K562 (cell line): ENCODE results near the gene ELOB. TPM values are rescaled to one million over a fixed set of nuclear protein-coding genes. Genes with fewer than 3 reads are reported as not detected.

Experiments
- ATAC-seq: fragments of 200-7000 bp; cut with Tn5 transposase; 3 replicates; pipeline ENCODE4 v1.9.1; 2020; ENCODE audit warnings: moderate library complexity
- BruUV-seq: library from RNA; stranded (reverse); fragments of 400-500 nt; replicated peaks from 2 replicates; lab custom pipeline; 2021; lab: Mats Ljungman, UMichigan
- CTCF ChIA-PET: fragments of 300-600 bp; formaldehyde crosslinking; extraction: SDS; loops from one replicate; lab custom pipeline; 2021; ENCODE audit warnings: low intra/inter-chr PET ratio; lab: Yijun Ruan, JAX
- POLR2A ChIA-PET: fragments of 300-600, 350-650 bp; sonication (Branson Sonifier 250); formaldehyde crosslinking; extraction: SDS; loops from one replicate; lab custom pipeline; 2021; ENCODE audit warnings: antibody characterized with exemption, inconsistent platforms; lab: Yijun Ruan, JAX
- DNase-seq, 4 experiments: peaks; one replicate each; pipeline versions ENCODE4 v3.0.0 to v3.0.0-alpha.2; 2011 to 2018; ENCODE audit warnings: low spot score in 3 of 4, mixed read lengths in 3 of 4; ENCODE audit errors: extremely low read depth in 1 of 4
- FAIRE-seq: peaks from 2 replicates; lab custom pipeline; 2011; peaks lifted over from hg19 to GRCh38; lab: Jason Lieb, UNC
- H2AFZ ChIP-seq: 2 replicates; pipeline ENCODE4 v1.6.0; 2011; ENCODE audit warnings: low read depth, low read length, control low read depth, inconsistent platforms
- H3K27ac ChIP-seq: fragments of 200-600 bp; 3 replicates; pipeline ENCODE4 v1.8.0; 2011; ENCODE audit warnings: low read depth, mild to moderate bottlenecking, control low read depth, inconsistent platforms, low read length, moderate library complexity, mixed read lengths; ENCODE audit errors: extremely low read depth
- H3K27me3 ChIP-seq, 2 experiments: fragments of 300-600 bp in 1 of 2; 2 replicates in 1 of 2; 3 replicates in 1 of 2; pipeline versions ENCODE4 v1.6.0 to v1.8.0; 2011; ENCODE audit warnings: inconsistent platforms in 2 of 2, low read length in 2 of 2, mild to moderate bottlenecking in 1 of 2, mixed read lengths in 1 of 2, moderate library complexity in 1 of 2; ENCODE audit not compliant: control insufficient read depth in 2 of 2, insufficient read depth in 2 of 2
- H3K36me3 ChIP-seq: fragments of 300-600 bp; 3 replicates; pipeline ENCODE4 v1.8.0; 2011; ENCODE audit warnings: mild to moderate bottlenecking, low read length, inconsistent platforms; ENCODE audit not compliant: control insufficient read depth, insufficient read depth
- H3K4me1 ChIP-seq, 2 experiments: fragments of 200-600 bp in 1 of 2; replicated peaks in 1 of 2; 2 replicates in 1 of 2; 3 replicates in 1 of 2; pipeline versions ENCODE4 v1.5.1 to v1.8.0; 2011; ENCODE audit warnings: inconsistent platforms in 2 of 2, low read length in 2 of 2, mild to moderate bottlenecking in 1 of 2, mixed read lengths in 1 of 2, moderate library complexity in 1 of 2; ENCODE audit not compliant: control insufficient read depth in 2 of 2, insufficient read depth in 2 of 2
- H3K4me2 ChIP-seq: 2 replicates; pipeline ENCODE4 v1.6.1; 2011; ENCODE audit warnings: low read length, control low read depth, inconsistent platforms, mixed read lengths; ENCODE audit not compliant: insufficient read depth
- H3K4me3 ChIP-seq: fragments of 200-600 bp; sonication (generic), shearing (Covaris generic); 2 replicates; pipeline ENCODE4 v1.5.1; 2016; ENCODE audit warnings: control low read depth, inconsistent platforms
- H3K79me2 ChIP-seq: fragments of 200-600 bp; 3 replicates; pipeline ENCODE4 v1.8.0; 2011; ENCODE audit warnings: low read length, inconsistent platforms; ENCODE audit not compliant: control insufficient read depth, insufficient read depth
- H3K9ac ChIP-seq, 2 experiments: 2 replicates each; pipeline versions ENCODE4 v1.6.0 to v1.6.1; 2011; ENCODE audit warnings: low read depth in 2 of 2, low read length in 2 of 2, control low read depth in 1 of 2, inconsistent platforms in 1 of 2, mild to moderate bottlenecking in 1 of 2, mixed read lengths in 1 of 2; ENCODE audit not compliant: insufficient read depth in 1 of 2
- H3K9me1 ChIP-seq: one replicate; pipeline ENCODE4 v1.6.0; 2011; ENCODE audit warnings: inconsistent platforms, mild to moderate bottlenecking, low read length, moderate library complexity; ENCODE audit not compliant: control insufficient read depth, insufficient read depth
- H3K9me3 ChIP-seq: replicated peaks from 2 replicates; pipeline ENCODE4 v1.5.1; 2011; ENCODE audit warnings: low read depth, low read length, inconsistent platforms; ENCODE audit not compliant: control insufficient read depth, insufficient read depth
- H4K20me1 ChIP-seq: replicated peaks from 2 replicates; pipeline ENCODE4 v1.6.1; 2011; ENCODE audit warnings: low read length, inconsistent platforms, mixed read lengths; ENCODE audit not compliant: control insufficient read depth, insufficient read depth
- PML ChIP-seq: IDR thresholded peaks from 2 replicates; pipeline ENCODE4 v1.6.1; 2012; ENCODE audit warnings: low read length, inconsistent platforms
- POLR2A ChIP-seq: fragments of 450-650 bp; conservative IDR thresholded peaks from 2 replicates; pipeline ENCODE4 v1.6.1; 2016
- POLR2G ChIP-seq: fragments of 200-400 bp; formaldehyde crosslinking; IDR thresholded peaks from 2 replicates; pipeline ENCODE4 v1.6.1; 2017; ENCODE audit warnings: low read depth, mild to moderate bottlenecking, antibody characterized with exemption, low read length, moderate library complexity
- ZNF140 ChIP-seq: fragments of 250-450 bp; sonication (Bioruptor Pico); IDR thresholded peaks from 2 replicates; pipeline ENCODE4 v1.8.0; 2021; ENCODE audit warnings: moderate library complexity, mild to moderate bottlenecking, inconsistent platforms
- WGBS: fragments of 100-300 bp; shearing (Covaris generic); methylation state at CpG from one replicate; pipeline ENCODE4 v1.1.6; 2016; ENCODE audit warnings: low coverage, mixed read lengths; ENCODE audit not compliant: insufficient coverage; ENCODE audit errors: missing lambda C conversion rate; 5-methylcytosine and 5-hydroxymethylcytosine counted together
- in situ Hi-C: fragments of 300-500 bp; cut with MboI; formaldehyde crosslinking; loops from 4 replicates; pipeline ENCODE4 v1.15.0; 2018; ENCODE audit warnings: inconsistent platforms, mixed read lengths
- intact Hi-C: fragments of 100-400 bp; cut with micrococcal nuclease; formaldehyde crosslinking; loops from 2 replicates; pipeline ENCODE4 v1.14.2; 2022
- polyA plus RNA-seq, 8 experiments: library from polyadenylated mRNA; depleted of rRNA in 4 of 8; stranded (reverse) in 5 of 8; unstranded in 3 of 8; fragments of >200 nt; fragmentation: Nextera tagmentation in 2 of 8; fragmentation: Illumina TruSeq in 1 of 8; extraction: Ambion mirVana in 2 of 8; extraction: Trizol in 1 of 8; gene quantifications; 2 replicates each; pipeline versions ENCODE4 v1.2.1 to v1.2.3, GENCODE V29; 2011 to 2014; ENCODE audit warnings: inconsistent platforms in 1 of 8, missing spikeins in 1 of 8
- total RNA-seq, 7 experiments: library from RNA; depleted of rRNA in 6 of 7; stranded (reverse); fragments of >200 nt in 6 of 7; fragmentation: Illumina TruSeq in 2 of 7; extraction: Trizol in 2 of 7; gene quantifications; 2 replicates each; pipeline versions ENCODE4 v1.2.1 to v1.2.3, GENCODE V29; 2011 to 2021; ENCODE audit warnings: low replicate concordance in 1 of 7

Gene ELOB
- total and polyA plus RNA-seq, 9 of the 15 experiments (the other 6 are each of a cell fraction or from before 2014, with no cell fraction given): 63.2 to 791 (median 237) TPM

DNA sequence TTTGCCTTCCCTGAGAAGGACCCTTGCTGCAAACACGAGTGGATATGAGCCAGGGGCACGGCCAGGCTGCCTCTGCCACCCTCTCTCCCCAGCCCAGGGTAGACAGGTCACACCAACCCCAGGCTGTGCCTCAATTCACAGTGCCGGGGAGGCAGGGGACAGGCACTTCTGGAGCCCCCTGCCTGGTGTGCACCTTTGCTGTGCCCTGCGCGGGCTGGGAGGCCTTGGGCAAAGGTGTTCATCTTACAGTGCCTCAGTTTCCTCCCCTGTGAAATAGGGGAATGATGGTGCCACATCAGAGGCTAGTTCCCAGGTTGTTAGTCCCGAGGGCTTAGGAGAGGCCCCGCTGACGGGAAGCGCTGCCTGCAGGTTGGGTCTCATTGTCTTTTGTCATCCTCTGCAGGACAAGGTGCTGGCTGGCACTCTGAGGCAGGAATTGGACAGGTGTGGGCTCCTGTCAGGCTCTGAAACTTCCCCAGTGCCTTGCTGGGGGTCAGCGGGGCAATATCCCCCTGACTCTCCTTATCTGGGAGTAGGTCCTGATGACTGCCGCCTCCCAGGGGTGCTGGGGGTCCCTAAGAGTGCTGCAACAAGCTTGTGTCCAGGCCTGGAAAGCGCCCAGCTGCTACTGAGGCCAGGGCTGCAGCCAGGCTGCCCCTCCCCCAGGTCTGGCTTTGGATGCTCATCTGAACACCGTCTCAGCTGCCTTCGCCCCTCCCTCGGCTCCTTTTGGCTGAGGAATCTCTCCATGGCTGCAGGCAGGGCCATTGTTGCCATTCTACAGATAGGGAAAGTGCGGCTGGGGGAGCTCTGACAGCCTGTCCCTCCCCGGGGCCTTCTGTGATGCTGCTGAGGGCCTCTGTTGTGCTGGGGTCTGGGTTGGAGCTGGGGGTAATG is 43.1 kb upstream of the ELOB start:
- Histone ChIP-seq H3K27ac (no peak overlapping the region), H3K9me1 (no peaks in the 10 kb centered on the region), H3K36me3 (peaks cover 32% of the 10 kb centered on the region; the same call in 2 of the 3 replicates), H4K20me1 (no peaks in the 10 kb centered on the region), H3K79me2 (peaks cover 28% of the 10 kb centered on the region), H3K4me3 (no peak overlapping the region), H3K27me3 (peaks cover 0 to 2% of the 10 kb centered on the region in 2 experiments; a peak in 1 of 5 replicates), H3K9ac (peak overlapping the region in 1 of 2 experiments; percentile 49; a peak in 1 of 4 replicates), H3K4me1 (peaks cover 8 to 55% of the 10 kb centered on the region in 2 experiments; a peak in 4 of 5 replicates), H3K9me3 (no peaks in the 10 kb centered on the region), H2AFZ (no peak overlapping the region), H3K4me2 (no peak overlapping the region)
- in situ Hi-C loops: no loop called here
- BruUV-seq: no TSS peak
- ChIA-PET CTCF (no interaction called here), POLR2A (interaction anchor here (0.5 to 1.2 kb wide), 3 partner anchors 9 to 12 kb away, joined by 3 to 4 read pairs (median 4); no protein-coding TSS in a partner anchor)
- FAIRE-seq: no peak
- no peak for TF ChIP-seq POLR2A
- no peak for TF ChIP-seq PML
- TF ChIP-seq ZNF140 (CRISPR knock-in tag): no peak
- 0 out of 2 replicates have a peak, but pooled peaks have one; percentile 42 for TF ChIP-seq POLR2G
- no peak for DNase-seq
- intact Hi-C loops: loop anchor here (5.0 kb wide), 1 partner anchor 43 kb away; the partner anchor contains the start of gene ELOB
- ATAC-seq: no peak
- WGBS: 81% methylated on average over 16 of the region's 17 CpGs
